MM.1S (cell line): ENCODE data around the gene IGF2BP3.

Experiments
- CTCF ChIP-seq: fragments of 300-600 bp; sonication (generic); IDR thresholded peaks from 2 replicates; pipeline ENCODE4 v1.5.1; 2016; ENCODE audit warnings: antibody characterized with exemption, low read length, mixed read lengths
- EZH2 ChIP-seq: fragments of 300-600 bp; sonication (generic); optimal IDR thresholded peaks from 2 replicates; pipeline ENCODE3; 2017; ENCODE audit warnings: low read depth, mild to moderate bottlenecking, antibody characterized with exemption, low read length, mixed read lengths
- EZH2phosphoT487 ChIP-seq: fragments of 300-600 bp; sonication (generic); IDR thresholded peaks from 2 replicates; pipeline ENCODE4 v1.6.1; 2018; ENCODE audit warnings: antibody characterized with exemption, low read length

DNA sequence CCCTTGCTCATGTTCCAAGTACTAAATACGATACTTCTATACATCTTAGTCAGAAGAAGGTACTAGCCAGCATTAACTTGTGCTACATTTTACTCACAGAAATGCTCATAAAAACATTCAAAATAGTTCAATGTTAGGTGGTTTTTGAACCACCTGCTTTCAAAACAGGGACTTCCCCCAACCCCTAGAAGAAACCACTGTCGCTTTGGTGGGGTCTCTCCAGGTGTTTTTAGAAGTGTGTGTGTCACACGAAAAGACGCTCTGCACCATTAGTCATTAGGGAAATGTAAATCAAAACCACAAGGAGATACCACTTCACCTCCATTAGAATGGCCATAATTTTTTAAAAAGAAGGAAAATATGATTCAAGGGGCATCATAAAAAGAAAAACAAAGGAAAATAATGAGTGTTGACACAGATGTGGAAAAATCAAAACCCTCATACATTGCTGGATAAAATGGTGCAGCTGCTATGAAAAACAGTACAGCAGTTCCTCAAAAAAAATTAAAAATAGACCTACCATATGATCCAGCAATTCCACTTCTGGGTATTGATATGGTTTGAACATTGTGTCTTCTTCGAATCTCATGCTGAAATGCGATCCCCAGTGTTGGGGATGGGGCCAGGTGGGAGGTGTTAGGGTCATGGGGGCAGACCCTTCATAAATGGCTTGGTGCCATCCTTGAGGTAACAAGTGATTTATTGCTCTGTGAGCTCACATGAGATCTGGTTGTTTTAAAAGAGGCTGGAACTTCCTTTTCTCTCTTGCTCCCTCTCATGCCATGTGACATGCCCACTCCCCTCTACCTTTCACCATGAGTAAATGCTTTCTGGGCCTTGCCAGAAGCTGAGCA, 96.9 kb downstream of the IGF2BP3 start:
- TF ChIP-seq CTCF (no peak), EZH2phosphoT487 (no peak), EZH2 (no peak)
